DND-41 (cell line): ENCODE results near the gene POLR3B.

Source experiments
- ATAC-seq: fragments of 200-7000 bp; cut with Tn5 transposase; 3 replicates; pipeline ENCODE4 v1.9.1; 2021; ENCODE audit warnings: low read depth; ENCODE audit not compliant: insufficient read depth
- DNase-seq: peaks from one replicate; pipeline ENCODE4 v3.0.0-alpha.2; 2020
- H2AFZ ChIP-seq: 2 replicates; pipeline ENCODE4 v1.6.0; 2012; ENCODE audit warnings: low read depth, low read length
- H3K27ac ChIP-seq: 2 replicates; pipeline ENCODE4 v1.5.1; 2012; ENCODE audit warnings: low read length, inconsistent platforms
- H3K27me3 ChIP-seq: fragments of 200-600 bp; sonication (generic); 2 replicates; pipeline ENCODE4 v1.6.0; 2012; ENCODE audit warnings: low read length, mild to moderate bottlenecking, inconsistent platforms; ENCODE audit not compliant: insufficient read depth, poor library complexity
- H3K36me3 ChIP-seq: 2 replicates; pipeline ENCODE4 v1.5.1; 2012; ENCODE audit warnings: low read length, inconsistent platforms; ENCODE audit not compliant: insufficient read depth
- H3K4me1 ChIP-seq: 2 replicates; pipeline ENCODE4 v1.5.1; 2012; ENCODE audit warnings: mild to moderate bottlenecking, low read length; ENCODE audit not compliant: insufficient read depth
- H3K4me2 ChIP-seq: 2 replicates; pipeline ENCODE4 v1.6.0; 2012; ENCODE audit warnings: mild to moderate bottlenecking, moderate library complexity, low read length, inconsistent platforms; ENCODE audit not compliant: insufficient read depth
- H3K4me3 ChIP-seq, 2 experiments: fragments of 200-600 bp in 1 of 2; shearing (Covaris generic) in 1 of 2; 2 replicates each; pipeline ENCODE4 v1.5.1; 2012 to 2016; ENCODE audit warnings: inconsistent platforms in 2 of 2, low read length in 2 of 2, mild to moderate bottlenecking in 2 of 2, low read depth in 1 of 2, moderate library complexity in 1 of 2
- H3K79me2 ChIP-seq: 2 replicates; pipeline ENCODE4 v1.6.0; 2012; ENCODE audit warnings: low read length, inconsistent platforms; ENCODE audit not compliant: insufficient read depth
- H3K9ac ChIP-seq: 2 replicates; pipeline ENCODE4 v1.6.0; 2012; ENCODE audit warnings: low read depth, mild to moderate bottlenecking, inconsistent platforms, low read length, moderate library complexity
- H3K9me3 ChIP-seq: 2 replicates; pipeline ENCODE4 v1.5.1; 2012; ENCODE audit warnings: low read length, moderate library complexity, mild to moderate bottlenecking, inconsistent platforms; ENCODE audit not compliant: insufficient read depth, severe bottlenecking
- H4K20me1 ChIP-seq: 2 replicates; pipeline ENCODE4 v1.6.0; 2012; ENCODE audit warnings: low read length; ENCODE audit not compliant: insufficient read depth
- CTCF ChIP-seq: IDR thresholded peaks from 2 replicates; pipeline ENCODE4 v1.5.1; 2012; ENCODE audit warnings: borderline replicate concordance, low read length, moderate library complexity, mild to moderate bottlenecking; ENCODE audit not compliant: poor library complexity, severe bottlenecking; ENCODE audit errors: extremely low read depth
- EZH2 ChIP-seq: IDR thresholded peaks from 3 replicates; pipeline ENCODE4 v1.6.1; 2012; ENCODE audit warnings: borderline replicate concordance, low read depth, mild to moderate bottlenecking, moderate library complexity, low read length, inconsistent platforms; ENCODE audit not compliant: severe bottlenecking

POLR3B gene

DNA sequence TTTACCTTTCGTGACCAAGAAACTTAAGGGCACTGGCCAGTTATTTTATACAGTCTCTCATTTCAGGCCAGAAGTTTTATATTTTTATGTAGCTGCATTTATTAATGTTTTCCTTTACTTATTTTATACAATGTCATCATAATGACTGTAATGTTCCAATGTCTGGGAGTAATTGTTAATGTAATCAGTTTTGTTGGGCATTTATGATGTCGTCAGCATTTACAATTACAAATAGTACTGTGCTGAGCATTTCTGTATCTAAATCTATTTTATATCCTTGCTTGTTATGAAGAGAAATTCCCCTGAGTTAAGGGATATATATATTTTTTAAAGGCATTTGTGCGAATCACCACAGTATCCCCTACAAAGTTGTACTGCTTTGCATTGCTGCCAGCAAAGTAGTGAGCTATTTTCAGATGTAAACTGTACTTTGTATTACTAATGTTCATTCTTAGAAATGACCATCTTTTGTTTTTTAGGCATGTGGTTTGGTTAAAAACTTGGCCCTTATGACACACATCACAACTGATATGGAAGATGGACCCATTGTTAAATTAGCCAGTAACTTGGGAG, 74.4 kb downstream of the POLR3B start:
- DNase-seq, result no peak
- no peak overlapping the region for H2AFZ ChIP-seq
- no peak overlapping the region for H3K4me2 ChIP-seq
- no peak for ATAC-seq
- no peaks in the 10 kb centered on the region for H4K20me1 ChIP-seq
- no peaks in the 10 kb centered on the region for H3K9me3 ChIP-seq
- H3K4me1 ChIP-seq, result no peaks in the 10 kb centered on the region
- peaks cover 41% of the 10 kb centered on the region; the same call in 1 of the 2 replicates for H3K36me3 ChIP-seq
- no peaks in the 10 kb centered on the region for H3K27me3 ChIP-seq
- no peak overlapping the region for H3K4me3 ChIP-seq
- H3K27ac ChIP-seq, result no peak overlapping the region
- H3K9ac ChIP-seq, result no peak overlapping the region
- H3K79me2 ChIP-seq, result no peaks in the 10 kb centered on the region
- TF ChIP-seq EZH2 (no peak), CTCF (no peak)

GRCh38 chr12:106433055-106433454, 75.5 kb downstream of the POLR3B start:
- Histone ChIP-seq H3K27me3 (no peaks in the 10 kb centered on the region), H3K9ac (no peak overlapping the region), H3K79me2 (no peaks in the 10 kb centered on the region), H3K9me3 (no peaks in the 10 kb centered on the region), H3K4me3 (no peak overlapping the region), H2AFZ (no peak overlapping the region), H3K27ac (no peak overlapping the region), H3K4me2 (no peak overlapping the region), H4K20me1 (no peaks in the 10 kb centered on the region), H3K4me1 (no peaks in the 10 kb centered on the region), H3K36me3 (peaks cover 45% of the 10 kb centered on the region; the same call in 1 of the 2 replicates)
- DNase-seq (no peak), ATAC-seq (no peak)
- TF ChIP-seq EZH2, result no peak
- no peak for TF ChIP-seq CTCF

DNA sequence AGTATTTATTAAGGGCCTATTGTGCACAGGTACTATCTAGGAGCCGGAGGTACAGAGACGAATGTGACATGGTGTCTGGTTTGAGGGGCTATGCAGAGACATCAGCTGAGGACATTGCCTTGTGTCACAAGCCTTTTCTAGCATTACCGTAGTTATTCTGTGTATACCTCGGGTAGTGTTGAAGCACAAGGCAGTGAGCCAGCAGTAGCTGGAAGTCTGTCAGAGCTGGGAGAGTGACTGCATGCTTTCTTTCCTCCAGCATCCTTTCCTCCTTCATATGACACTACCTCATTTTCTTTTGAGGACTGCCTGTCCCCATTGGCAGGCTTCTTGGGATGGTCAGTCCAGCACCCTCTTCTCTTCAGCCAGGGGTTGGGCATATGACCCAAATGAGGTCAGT, 77.0 kb downstream of the POLR3B start:
- Histone ChIP-seq H3K4me1 (no peaks in the 10 kb centered on the region), H3K9me3 (no peaks in the 10 kb centered on the region), H3K9ac (no peak overlapping the region), H3K27ac (no peak overlapping the region), H2AFZ (no peak overlapping the region), H3K4me3 (no peak overlapping the region), H3K36me3 (peaks cover 37% of the 10 kb centered on the region; the same call in 1 of the 2 replicates), H3K4me2 (no peak overlapping the region), H4K20me1 (no peaks in the 10 kb centered on the region), H3K27me3 (no peaks in the 10 kb centered on the region), H3K79me2 (no peaks in the 10 kb centered on the region)
- ATAC-seq (no peak), DNase-seq (no peak)
- TF ChIP-seq CTCF (no peak), EZH2 (no peak)

DNA sequence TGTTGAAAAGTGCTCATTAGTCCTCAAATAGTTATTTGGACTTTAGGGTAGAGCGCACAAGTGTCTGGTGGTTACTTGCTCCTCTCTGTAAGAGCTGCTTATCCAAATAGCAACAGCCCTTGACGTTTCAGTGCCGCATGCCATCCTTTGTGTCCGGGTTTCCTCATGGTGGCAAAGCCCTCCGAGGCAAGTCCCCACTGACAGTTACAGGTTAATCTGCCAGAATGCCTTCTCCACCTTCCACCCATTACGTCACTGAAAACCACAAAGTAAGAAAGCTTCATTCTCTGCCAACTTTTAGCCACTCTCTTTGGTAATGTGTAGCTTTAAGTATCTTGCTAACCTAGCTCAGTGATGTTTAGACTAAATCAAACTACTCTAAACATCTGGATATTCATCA, 78.6 kb downstream of the POLR3B start:
- Histone ChIP-seq H3K36me3 (peaks cover 37% of the 10 kb centered on the region; the same call in 1 of the 2 replicates), H3K9ac (no peak overlapping the region), H3K27ac (no peak overlapping the region), H2AFZ (no peak overlapping the region), H3K27me3 (no peaks in the 10 kb centered on the region), H4K20me1 (no peaks in the 10 kb centered on the region), H3K9me3 (no peaks in the 10 kb centered on the region), H3K79me2 (no peaks in the 10 kb centered on the region), H3K4me3 (no peak overlapping the region), H3K4me2 (no peak overlapping the region), H3K4me1 (no peaks in the 10 kb centered on the region)
- DNase-seq (no peak), ATAC-seq (no peak)
- no peak for TF ChIP-seq EZH2
